Measurements from ENCODE around the gene PLAC8L1.
"Not testable (repeated sequence)": the region's sequence is repeated elsewhere in the genome, so short reads cannot be mapped to it uniquely, and the experiment has no call there.

Gene PLAC8L1

GRCh38 chr5:146118322-146118721 lies 12.9 kb upstream of the PLAC8L1 start:
- no peak for DNase-seq (ENCODE audit: extremely low spot score)
- ChIA-PET CTCF (interaction anchor here (0.9 to 1.7 kb wide), 3 partner anchors 12 to 55 kb away, joined by 3 to 5 read pairs (median 5); no protein-coding TSS in a partner anchor), POLR2A (no interaction called here)
- TF ChIP-seq, protein P1, sequence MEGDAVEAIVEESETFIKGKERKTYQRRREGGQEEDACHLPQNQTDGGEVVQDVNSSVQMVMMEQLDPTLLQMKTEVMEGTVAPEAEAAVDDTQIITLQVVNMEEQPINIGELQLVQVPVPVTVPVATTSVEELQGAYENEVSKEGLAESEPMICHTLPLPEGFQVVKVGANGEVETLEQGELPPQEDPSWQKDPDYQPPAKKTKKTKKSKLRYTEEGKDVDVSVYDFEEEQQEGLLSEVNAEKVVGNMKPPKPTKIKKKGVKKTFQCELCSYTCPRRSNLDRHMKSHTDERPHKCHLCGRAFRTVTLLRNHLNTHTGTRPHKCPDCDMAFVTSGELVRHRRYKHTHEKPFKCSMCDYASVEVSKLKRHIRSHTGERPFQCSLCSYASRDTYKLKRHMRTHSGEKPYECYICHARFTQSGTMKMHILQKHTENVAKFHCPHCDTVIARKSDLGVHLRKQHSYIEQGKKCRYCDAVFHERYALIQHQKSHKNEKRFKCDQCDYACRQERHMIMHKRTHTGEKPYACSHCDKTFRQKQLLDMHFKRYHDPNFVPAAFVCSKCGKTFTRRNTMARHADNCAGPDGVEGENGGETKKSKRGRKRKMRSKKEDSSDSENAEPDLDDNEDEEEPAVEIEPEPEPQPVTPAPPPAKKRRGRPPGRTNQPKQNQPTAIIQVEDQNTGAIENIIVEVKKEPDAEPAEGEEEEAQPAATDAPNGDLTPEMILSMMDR (IDR thresholded peaks at IDR 0.05; ENCODE audit: control extremely low read depth, extremely low read depth, low read depth, missing control alignments): no peak

- DNase-seq (ENCODE audit: extremely low spot score); POLR2A ChIA-PET: not testable (repeated sequence)
- CTCF ChIA-PET: interaction anchor here (1.7 kb wide), 1 partner anchor 13 kb away, joined by 5 read pairs; no protein-coding TSS in a partner anchor
These were observed 11.8 kb upstream of the PLAC8L1 start for GRCh38 chr5:146117216-146117615.

GRCh38 chr5:146116361-146116760 lies 11.0 kb upstream of the PLAC8L1 start:
- TF ChIP-seq, protein P1 (IDR thresholded peaks at IDR 0.05; ENCODE audit: control extremely low read depth, extremely low read depth, low read depth, missing control alignments): no peak
- ChIA-PET CTCF (interaction anchor here (1.6 kb wide), 1 partner anchor 40 kb away, joined by 4 read pairs; no protein-coding TSS in a partner anchor), POLR2A (no interaction called here)
- no peak for DNase-seq (ENCODE audit: extremely low spot score)

- TF ChIP-seq, protein P1 (IDR thresholded peaks at IDR 0.05; ENCODE audit: control extremely low read depth, extremely low read depth, low read depth, missing control alignments): no peak
- CTCF ChIA-PET: interaction anchor here (0.7 to 1.8 kb wide), 3 partner anchors 14 to 29 kb away, joined by 3 to 4 read pairs (median 3); no protein-coding TSS in a partner anchor
- POLR2A ChIA-PET: no interaction called here
- DNase-seq (ENCODE audit: extremely low spot score): no peak
These were observed 7.1 kb upstream of the PLAC8L1 start for GRCh38 chr5:146112476-146112875.

DNA sequence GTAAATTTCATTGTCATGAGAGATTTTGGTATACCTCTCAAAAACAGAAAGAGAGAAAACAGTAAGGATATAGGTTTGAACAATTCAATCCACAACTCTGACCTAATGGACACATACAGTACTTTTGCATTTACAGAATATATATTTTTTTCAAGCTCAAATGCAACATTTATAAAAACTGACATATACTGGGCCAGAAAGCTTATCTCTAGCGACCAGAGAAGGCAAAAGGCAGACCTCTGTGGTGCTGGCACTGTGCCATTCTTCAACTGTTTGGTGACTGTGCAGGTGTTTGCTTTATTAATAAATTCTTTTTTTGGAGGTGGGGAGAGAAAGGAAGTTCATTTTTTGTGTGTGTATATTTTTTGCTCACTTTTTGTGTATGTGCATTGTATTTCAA lies 6.0 kb upstream of the PLAC8L1 start:
- no peak for DNase-seq (ENCODE audit: extremely low spot score)
- TF ChIP-seq, protein P1 (IDR thresholded peaks at IDR 0.05; ENCODE audit: control extremely low read depth, extremely low read depth, low read depth, missing control alignments): no peak
- ChIA-PET POLR2A (no interaction called here), CTCF (no interaction called here)

GRCh38 chr5:146109379-146109778 lies 4.0 kb upstream of the PLAC8L1 start:
- TF ChIP-seq, protein P1 (IDR thresholded peaks at IDR 0.05; ENCODE audit: control extremely low read depth, extremely low read depth, low read depth, missing control alignments): no peak
- POLR2A ChIA-PET: no interaction called here
- CTCF ChIA-PET: interaction anchor here (1.0 to 2.7 kb wide), 3 partner anchors 11 to 110 kb away, joined by 3 to 7 read pairs (median 4); no protein-coding TSS in a partner anchor
- DNase-seq (ENCODE audit: extremely low spot score): no peak

DNA sequence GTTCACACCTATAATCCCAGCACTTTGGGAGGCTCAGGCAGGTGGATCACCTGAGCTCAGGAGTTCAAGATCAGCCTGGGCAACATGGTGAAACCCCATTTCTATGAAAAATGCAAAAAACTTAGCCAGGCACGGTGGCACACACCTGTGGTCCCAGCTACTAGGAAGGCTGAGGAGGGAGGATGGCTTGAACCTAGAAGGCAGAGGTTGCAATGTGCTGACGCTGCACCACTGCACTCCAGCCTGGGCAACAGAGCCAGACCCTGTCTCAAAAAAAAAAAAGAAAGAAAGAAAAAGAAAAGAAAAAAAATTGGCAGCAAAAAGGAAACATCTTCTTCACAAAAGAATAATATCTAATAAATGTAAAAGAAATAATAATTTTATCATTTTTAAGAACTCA lies 3.5 kb upstream of the PLAC8L1 start:
- CTCF ChIA-PET: interaction anchor here (1.3 to 2.7 kb wide), 2 partner anchors 11 to 22 kb away, joined by 4 to 7 read pairs; no protein-coding TSS in a partner anchor
- POLR2A ChIA-PET; DNase-seq (ENCODE audit: extremely low spot score): not testable (repeated sequence)

DNA sequence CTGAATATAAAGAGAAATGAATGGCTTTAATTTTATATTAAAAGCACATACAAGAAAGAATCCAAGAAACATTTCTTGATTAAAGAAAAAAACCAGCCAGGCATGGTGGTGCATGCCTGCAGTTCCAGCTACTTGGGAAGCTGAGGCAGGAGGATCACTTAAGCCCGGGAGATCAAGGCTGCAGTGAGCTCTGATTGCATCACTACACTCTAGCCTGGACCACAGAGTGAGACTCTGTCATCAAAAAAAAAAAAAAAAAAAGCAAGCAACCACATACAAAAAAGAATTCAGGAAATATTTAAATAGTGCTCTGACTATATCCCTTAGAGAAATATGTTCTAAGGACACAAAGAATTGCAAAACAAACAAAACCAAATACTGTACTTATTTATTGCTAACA lies 2.5 kb upstream of the PLAC8L1 start:
- no peak for DNase-seq (ENCODE audit: extremely low spot score)
- TF ChIP-seq, protein P1 (IDR thresholded peaks at IDR 0.05; ENCODE audit: control extremely low read depth, extremely low read depth, low read depth, missing control alignments): no peak
- POLR2A ChIA-PET: no interaction called here
- CTCF ChIA-PET: interaction anchor here (1.0 to 2.7 kb wide), 2 partner anchors 23 to 1904 kb away, joined by 4 to 7 read pairs; no protein-coding TSS in a partner anchor
